Stimulated activated CD4-positive, alpha-beta T cell treated with anti-CD3 and anti-CD28 coated beads, Interleukin-15, amount 100 ng/mL, for 24 hours (primary cell): Measurements from ENCODE around the gene THY1.
"Not testable (repeated sequence)": the region's sequence is repeated elsewhere in the genome, so short reads cannot be mapped to it uniquely, and the experiment has no call there.

Experiments
- DNase-seq: peaks from one replicate; pipeline ENCODE4 v3.0.0-alpha.2; 2020

The THY1 gene

GRCh38 chr11:119445379-119445778 lies 22.4 kb upstream of the THY1 start:
- no peak for DNase-seq

- DNase-seq, result no peak
These were observed 18.9 kb upstream of the THY1 start for GRCh38 chr11:119441898-119442243.

DNA sequence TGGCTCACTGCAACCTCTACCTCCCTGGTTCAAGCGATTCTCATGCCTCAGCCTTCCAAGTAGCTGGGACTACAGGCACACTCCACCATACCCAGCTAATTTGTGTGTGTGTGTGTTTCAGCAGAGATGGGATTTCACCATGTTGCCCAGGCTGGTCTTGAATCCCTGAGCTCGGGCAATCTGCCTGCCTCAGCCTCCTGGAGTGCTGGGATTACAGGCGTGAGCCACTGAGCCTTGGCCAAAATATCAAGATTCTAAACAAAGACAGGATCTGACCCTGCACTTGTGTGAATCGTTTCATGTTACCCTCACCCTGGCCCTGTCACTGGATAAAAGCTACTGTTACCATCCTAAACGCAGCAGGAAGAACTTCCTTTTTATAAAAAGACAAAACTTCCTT lies 15.6 kb upstream of the THY1 start:
- no peak for DNase-seq

GRCh38 chr11:119437521-119437920 lies 14.5 kb upstream of the THY1 start:
- DNase-seq, result not testable (repeated sequence)

- DNase-seq, result no peak
These were observed 13.7 kb upstream of the THY1 start for GRCh38 chr11:119436711-119437110.

GRCh38 chr11:119436093-119436492 lies 13.1 kb upstream of the THY1 start:
- no peak for DNase-seq

DNA sequence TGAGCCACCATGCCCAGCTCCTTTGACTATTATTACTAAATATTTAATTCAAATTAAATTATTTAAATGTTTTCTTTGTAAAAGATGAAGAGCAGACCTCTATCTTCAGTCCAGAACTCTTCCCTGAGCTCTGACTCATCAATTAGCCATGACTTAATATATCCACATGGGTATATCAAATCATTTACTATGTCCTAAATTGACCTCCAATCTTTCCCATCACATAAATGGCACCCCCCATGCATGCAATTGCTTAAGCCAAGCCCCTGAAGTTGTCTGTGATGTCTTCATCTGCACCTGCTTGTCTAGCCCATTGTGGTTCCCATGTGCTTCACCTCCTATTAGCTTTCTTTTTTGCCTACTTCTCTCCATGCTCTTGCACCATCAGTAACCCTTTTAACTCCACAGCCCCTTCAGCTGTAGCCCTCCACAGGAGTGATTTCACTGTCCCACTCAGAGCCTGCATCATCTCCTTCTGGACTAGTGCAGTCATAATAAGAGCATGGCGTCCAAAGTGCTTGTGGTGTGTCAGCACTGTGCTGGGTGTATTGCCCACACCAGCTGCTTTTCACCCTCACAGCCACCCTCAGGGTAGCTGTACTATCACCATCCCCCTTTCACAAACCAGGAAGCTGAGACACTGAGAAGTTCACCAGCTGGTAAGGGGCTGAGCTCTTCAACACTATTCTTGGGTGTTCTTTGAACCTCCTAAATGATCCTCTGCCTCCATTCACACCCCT lies 11.8 kb upstream of the THY1 start:
- no peak for DNase-seq

GRCh38 chr11:119433358-119433725 lies 10.4 kb upstream of the THY1 start:
- no peak for DNase-seq

DNA sequence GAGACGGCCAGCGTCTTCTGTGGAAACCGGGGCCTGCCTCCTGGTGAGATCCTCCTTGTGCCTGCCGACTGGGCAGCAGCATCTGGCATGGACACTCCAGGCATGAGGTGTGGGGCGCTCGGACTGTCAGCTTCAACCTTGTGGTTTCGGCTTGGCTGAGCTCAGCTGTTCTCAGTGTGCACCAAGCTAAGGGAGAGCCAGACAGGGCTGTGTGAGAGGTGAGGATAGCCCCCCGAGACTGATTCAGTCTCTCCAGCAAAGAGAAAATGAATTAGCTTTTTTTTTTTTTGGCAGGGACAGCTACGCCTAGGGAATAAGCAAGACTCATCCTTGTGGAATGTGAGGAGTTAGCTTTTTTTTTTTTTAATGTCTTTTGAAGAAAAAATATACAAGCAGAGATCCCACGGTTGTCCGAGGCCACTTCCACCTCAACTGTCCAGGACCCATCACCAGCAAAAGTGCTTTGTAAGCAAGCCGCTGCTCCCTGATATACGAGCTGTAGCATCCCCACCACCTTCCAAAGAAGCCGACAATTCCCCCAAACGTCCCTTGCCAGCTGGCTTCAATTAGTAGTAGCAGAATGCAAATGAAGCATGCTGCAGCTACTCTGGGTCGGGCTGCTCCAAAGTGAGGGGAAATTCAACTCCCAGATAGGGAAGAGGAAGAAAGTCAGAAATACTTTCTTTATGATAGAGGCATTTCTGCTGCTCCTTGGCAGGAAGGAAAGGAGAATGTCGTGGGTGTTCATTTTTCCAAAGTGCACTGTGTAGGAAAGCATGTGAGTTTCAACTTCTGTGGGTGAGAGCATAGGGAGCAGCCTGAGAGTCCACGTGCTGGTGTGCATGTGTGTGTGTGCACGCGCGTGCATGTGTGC lies 9.7 kb upstream of the THY1 start:
- no peak for DNase-seq

GRCh38 chr11:119431523-119431922 lies 8.6 kb upstream of the THY1 start:
- no peak for DNase-seq

DNA sequence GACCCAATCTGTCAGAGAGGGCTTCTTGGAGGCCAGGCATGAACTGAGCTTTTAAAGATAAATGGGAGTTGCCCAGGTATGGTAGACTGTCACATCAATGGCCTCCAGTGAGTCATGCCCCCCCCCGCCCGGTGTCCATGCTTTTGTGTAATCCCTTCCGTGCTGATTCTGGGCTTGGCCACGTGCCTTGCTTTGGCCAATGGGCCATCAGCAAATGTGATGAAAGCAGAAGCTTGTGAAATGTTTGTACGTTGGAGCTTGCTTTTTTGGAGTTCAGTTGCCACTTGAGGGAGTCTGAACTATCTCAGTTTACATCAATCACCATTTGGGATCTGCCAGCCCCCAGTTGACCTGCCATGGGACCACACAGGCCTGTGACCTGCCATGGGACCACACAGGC lies 4.3 kb upstream of the THY1 start:
- DNase-seq, result no peak

DNA sequence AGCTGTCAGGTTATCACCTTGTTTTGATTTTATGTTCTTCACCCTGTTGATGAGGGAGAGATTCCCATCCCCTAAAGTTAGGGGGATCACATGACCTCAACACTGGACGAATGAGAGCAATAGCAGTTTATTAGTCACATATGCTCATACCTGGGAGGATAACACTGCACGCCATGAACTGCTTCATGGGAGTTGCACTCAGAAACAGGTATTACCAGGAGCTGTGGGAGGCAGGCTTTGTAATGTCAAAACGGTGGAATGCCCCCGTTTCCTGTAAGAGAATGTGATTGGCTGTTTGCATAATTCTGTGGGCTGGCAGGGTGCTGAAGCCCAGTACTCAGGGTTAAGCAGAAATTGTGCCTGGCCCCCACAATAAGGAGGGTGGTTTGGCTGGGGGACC lies 3.2 kb upstream of the THY1 start:
- DNase-seq, result no peak

DNA sequence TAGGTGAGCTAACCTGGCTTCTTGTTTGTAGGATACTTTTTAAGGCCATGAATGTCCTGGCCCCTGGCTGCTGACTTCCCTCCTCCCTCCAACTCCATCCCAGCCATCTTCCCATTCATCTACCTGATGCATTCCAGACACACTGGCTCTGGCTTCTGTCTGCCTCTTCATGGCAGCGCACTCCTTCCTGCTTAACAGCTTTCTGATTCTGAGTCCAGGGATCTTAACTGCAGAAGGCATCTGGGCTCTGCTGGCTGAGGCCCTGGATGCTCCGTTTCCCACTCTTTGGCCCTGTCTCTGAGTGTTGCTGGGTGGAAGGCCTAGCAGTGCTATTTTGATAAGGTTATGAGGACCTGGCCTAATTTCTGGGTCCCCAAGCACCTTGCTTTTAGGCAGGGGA lies 1.8 kb upstream of the THY1 start:
- no peak for DNase-seq

DNA sequence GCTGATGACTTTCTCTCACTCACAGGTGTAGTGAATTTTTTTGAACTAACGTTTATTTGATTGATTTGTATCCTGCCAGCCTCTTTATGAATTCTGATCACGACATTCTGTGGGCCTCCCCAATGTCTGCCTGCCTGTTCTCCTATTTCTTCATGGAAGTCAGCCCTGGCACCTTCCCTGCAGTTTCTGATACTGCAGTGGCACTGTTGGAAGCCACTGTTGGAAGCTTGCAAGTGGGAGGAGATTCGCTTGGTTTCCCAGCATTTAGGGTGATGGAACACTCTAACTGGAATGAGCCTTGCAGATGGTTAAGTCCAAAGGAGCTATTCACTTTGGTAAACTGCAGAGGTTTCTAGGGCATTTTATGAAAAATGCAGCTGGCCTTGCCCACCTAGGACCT lies 1.3 kb upstream of the THY1 start:
- DNase-seq, result no peak

- DNase-seq, result no peak
These were observed 710 bp upstream of the THY1 start for GRCh38 chr11:119423509-119424254.

DNA sequence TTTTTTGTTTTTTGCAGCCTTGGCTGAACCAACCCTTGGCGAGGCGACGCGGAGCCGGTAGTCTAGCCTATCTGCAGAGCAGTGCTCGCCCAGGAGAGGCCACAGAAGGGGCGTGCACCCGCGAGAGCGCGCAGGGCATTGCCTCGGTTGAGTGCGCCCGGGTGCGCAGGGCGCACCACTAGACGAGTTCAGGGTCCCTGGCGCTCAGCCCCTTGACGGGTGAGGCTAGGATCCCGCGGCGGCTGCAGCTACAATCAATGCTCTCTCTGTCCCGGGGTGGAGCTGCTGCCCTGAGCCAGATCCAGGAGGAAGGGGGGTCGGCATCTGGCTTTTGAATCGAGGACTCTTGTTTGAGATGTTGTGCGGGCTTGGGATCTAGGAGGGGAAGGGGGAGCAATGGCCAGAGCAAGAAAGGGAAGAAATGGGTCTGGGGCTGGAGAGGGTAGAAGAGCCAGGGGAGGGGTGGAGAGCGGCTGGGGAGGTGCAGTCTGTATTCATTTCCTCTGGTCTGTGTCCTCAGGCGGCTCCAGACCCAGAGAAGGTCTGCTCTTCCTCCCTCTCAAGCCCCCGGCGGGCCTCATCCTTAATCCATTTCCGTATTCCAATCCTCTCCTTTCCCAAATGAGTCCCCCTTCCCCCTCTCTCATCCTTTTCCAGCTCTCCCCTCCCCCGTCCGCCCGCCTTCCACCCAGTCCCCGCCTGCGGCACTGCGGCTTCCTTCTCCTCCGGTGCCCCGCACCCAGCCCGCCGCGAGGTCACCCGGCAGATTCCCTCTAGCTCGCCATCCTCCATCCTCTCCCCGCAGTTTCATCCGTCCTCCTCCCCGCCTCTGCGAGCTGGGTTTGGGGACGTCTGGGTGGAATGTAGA lies 797 bp downstream of the THY1 start:
- peak; percentile 21 for DNase-seq

GRCh38 chr11:119421351-119421750 lies 1.6 kb downstream of the THY1 start:
- DNase-seq, result no peak

GRCh38 chr11:119420631-119421030 lies 2.3 kb downstream of the THY1 start:
- DNase-seq, result no peak

DNA sequence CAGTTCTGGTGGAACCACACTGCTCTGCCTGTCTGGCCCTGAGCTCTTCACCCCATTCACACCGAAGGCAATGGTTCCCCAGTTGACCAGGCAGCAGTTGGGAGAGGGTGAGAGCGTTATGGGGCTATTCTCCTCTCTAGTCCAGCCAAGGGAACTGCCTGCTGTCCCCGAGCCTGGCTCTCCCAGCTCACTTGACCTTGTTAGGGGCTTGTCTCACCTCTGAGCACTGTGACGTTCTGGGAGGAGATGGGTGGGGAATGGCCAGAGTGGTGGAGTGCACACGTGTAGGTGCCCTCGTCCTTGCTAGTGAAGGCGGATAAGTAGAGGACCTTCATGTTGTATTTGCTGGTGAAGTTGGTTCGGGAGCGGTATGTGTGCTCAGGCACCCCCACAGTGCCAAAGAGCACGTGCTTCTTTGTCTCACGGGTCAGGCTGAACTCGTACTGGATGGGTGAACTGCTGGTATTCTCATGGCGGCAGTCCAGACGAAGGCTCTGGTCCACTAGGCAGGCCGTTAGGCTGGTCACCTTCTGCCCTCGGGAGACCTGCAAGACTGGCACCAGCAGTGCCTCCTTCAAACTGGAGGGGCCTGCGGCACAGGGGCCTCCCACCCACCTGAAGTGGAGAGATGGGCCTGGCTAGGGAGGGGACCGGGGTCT lies 3.0 kb downstream of the THY1 start:
- DNase-seq, result no peak

GRCh38 chr11:119419246-119419645 lies 3.7 kb downstream of the THY1 start:
- no peak for DNase-seq

GRCh38 chr11:119418759-119419158 lies 4.2 kb downstream of the THY1 start:
- no peak for DNase-seq
